ENCODE results near the gene RIN3. TPM values are rescaled to one million over a fixed set of nuclear protein-coding genes. Genes with fewer than 3 reads are reported as not detected.

The RIN3 gene
- total RNA-seq, 1 donor from 2014 or later, result 6.9 TPM

- Mint-ChIP-seq H3K36me3 (ENCODE audit: insufficient read depth) (no peaks in the 10 kb centered on the region), H3K27me3 (peaks cover 6% of the 10 kb centered on the region)
- no peak for DNase-seq (ENCODE audit: low spot score, unreplicated experiment)
Observed at GRCh38 chr14:92480856-92481255, 32.7 kb upstream of the RIN3 start.

GRCh38 chr14:92481386-92481785 lies 32.2 kb upstream of the RIN3 start:
- no peak for TF ChIP-seq CTCF (IDR thresholded peaks at IDR 0.05; ENCODE audit: unreplicated experiment)

More at GRCh38 chr14:92480856-92481255, 32.7 kb upstream of the RIN3 start:
- Mint-ChIP-seq H3K9me3 (ENCODE audit: low read depth) (peaks cover 10% of the 10 kb centered on the region), H3K4me1 (ENCODE audit: low read depth) (no peaks in the 10 kb centered on the region), H3K27ac (no peak overlapping the region), H3K4me3 (ENCODE audit: low read depth) (no peak overlapping the region)
- TF ChIP-seq CTCF (IDR thresholded peaks at IDR 0.05; ENCODE audit: unreplicated experiment), result no peak

GRCh38 chr14:92481811-92482555 lies 31.6 kb upstream of the RIN3 start:
- H3K4me3 Mint-ChIP-seq (ENCODE audit: low read depth), result no peak overlapping the region
- H3K27me3 Mint-ChIP-seq, result peaks cover 7% of the 10 kb centered on the region
- H3K9me3 Mint-ChIP-seq (ENCODE audit: low read depth), result peaks cover 10% of the 10 kb centered on the region
- TF ChIP-seq CTCF (IDR thresholded peaks at IDR 0.05; ENCODE audit: unreplicated experiment), result no peak
- no peaks in the 10 kb centered on the region for H3K4me1 Mint-ChIP-seq (ENCODE audit: low read depth)
- no peaks in the 10 kb centered on the region for H3K36me3 Mint-ChIP-seq (ENCODE audit: insufficient read depth)
- no peak overlapping the region for H3K27ac Mint-ChIP-seq
- DNase-seq (ENCODE audit: low spot score, unreplicated experiment), result no peak

More at GRCh38 chr14:92481386-92481785, 32.2 kb upstream of the RIN3 start:
- Mint-ChIP-seq H3K9me3 (ENCODE audit: low read depth) (peaks cover 10% of the 10 kb centered on the region), H3K27ac (no peak overlapping the region), H3K4me1 (ENCODE audit: low read depth) (no peaks in the 10 kb centered on the region), H3K4me3 (ENCODE audit: low read depth) (no peak overlapping the region), H3K27me3 (peaks cover 6% of the 10 kb centered on the region), H3K36me3 (ENCODE audit: insufficient read depth) (no peaks in the 10 kb centered on the region)
- DNase-seq (ENCODE audit: low spot score, unreplicated experiment), result no peak

- H3K9me3 Mint-ChIP-seq (ENCODE audit: low read depth), result peaks cover 10% of the 10 kb centered on the region
- TF ChIP-seq CTCF (IDR thresholded peaks at IDR 0.05; ENCODE audit: unreplicated experiment), result no peak
- H3K4me1 Mint-ChIP-seq (ENCODE audit: low read depth), result no peaks in the 10 kb centered on the region
- peaks cover 13% of the 10 kb centered on the region for H3K27me3 Mint-ChIP-seq
- no peak for DNase-seq (ENCODE audit: low spot score, unreplicated experiment)
- H3K4me3 Mint-ChIP-seq (ENCODE audit: low read depth), result no peak overlapping the region
- H3K27ac Mint-ChIP-seq, result no peak overlapping the region
- H3K36me3 Mint-ChIP-seq (ENCODE audit: insufficient read depth), result no peaks in the 10 kb centered on the region
Observed at GRCh38 chr14:92482621-92483319, 30.8 kb upstream of the RIN3 start.

- DNase-seq (ENCODE audit: low spot score, unreplicated experiment), result no peak
- H3K27me3 Mint-ChIP-seq, result peaks cover 15% of the 10 kb centered on the region
- TF ChIP-seq CTCF (IDR thresholded peaks at IDR 0.05; ENCODE audit: unreplicated experiment), result no peak
Observed at GRCh38 chr14:92484132-92484823, 29.3 kb upstream of the RIN3 start.

More at GRCh38 chr14:92484132-92484823, 29.3 kb upstream of the RIN3 start:
- Mint-ChIP-seq H3K4me1 (ENCODE audit: low read depth) (no peaks in the 10 kb centered on the region), H3K9me3 (ENCODE audit: low read depth) (peaks cover 4% of the 10 kb centered on the region), H3K27ac (no peak overlapping the region), H3K4me3 (ENCODE audit: low read depth) (no peak overlapping the region), H3K36me3 (ENCODE audit: insufficient read depth) (no peaks in the 10 kb centered on the region)

All from progenitor cell of endocrine pancreas (in vitro differentiated cells).